Choroid plexus epithelial cell (primary cell): Measurements from ENCODE around the gene LRRC23.

Experiments used
- DNase-seq: peaks from one replicate; pipeline ENCODE4 v3.0.0-alpha.2; 2010; ENCODE audit warnings: low read depth
- H3K4me3 ChIP-seq: 2 replicates; pipeline ENCODE4 v1.5.1; 2011; ENCODE audit warnings: low read depth, mild to moderate bottlenecking, control low read depth, low read length, moderate library complexity
- TF ChIP-seq, protein P1 (sequence below): conservative IDR thresholded peaks from 2 replicates; pipeline ENCODE4 v1.5.1; 2011; ENCODE audit warnings: low read depth, mild to moderate bottlenecking, control low read depth, inconsistent platforms, low read length, moderate library complexity

Gene LRRC23

DNA sequence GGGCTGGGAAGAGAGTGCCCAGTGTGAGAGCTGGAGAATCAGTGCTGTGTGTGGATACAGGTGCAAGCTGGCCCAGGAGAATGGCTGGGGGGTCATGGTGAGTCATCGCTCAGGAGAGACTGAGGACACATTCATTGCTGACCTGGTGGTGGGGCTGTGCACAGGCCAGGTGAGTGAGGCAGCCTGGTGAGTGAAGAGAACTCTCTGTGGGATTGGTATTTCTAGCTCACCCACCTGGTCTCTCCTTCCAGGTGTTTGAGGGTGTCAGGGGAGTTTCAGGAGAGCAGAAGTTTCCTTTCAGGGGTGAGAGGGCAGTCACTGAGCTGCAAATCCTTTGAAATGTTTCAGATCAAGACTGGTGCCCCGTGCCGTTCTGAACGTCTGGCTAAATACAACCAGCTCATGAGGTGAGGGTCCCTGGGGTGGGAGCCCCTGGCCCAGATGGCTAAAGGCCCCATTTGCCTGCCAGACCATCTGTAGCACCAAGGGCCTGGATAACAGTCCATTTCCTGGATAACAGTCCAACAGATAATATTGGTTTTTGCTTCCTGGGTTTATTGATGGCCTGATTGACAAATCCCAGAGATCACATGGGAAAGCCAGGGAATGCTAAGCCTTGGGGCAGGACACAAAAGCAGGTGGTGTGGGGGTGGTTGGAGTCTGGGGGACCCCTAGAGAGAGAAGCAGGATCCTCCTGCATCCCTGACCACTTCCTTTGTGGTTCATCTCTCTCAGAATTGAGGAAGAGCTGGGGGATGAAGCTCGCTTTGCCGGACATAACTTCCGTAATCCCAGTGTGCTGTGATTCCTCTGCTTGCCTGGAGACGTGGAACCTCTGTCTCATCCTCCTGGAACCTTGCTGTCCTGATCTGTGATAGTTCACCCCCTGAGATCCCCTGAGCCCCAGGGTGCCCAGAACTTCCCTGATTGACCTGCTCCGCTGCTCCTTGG, 17.6 kb downstream of the LRRC23 start:
- TF ChIP-seq, protein P1, sequence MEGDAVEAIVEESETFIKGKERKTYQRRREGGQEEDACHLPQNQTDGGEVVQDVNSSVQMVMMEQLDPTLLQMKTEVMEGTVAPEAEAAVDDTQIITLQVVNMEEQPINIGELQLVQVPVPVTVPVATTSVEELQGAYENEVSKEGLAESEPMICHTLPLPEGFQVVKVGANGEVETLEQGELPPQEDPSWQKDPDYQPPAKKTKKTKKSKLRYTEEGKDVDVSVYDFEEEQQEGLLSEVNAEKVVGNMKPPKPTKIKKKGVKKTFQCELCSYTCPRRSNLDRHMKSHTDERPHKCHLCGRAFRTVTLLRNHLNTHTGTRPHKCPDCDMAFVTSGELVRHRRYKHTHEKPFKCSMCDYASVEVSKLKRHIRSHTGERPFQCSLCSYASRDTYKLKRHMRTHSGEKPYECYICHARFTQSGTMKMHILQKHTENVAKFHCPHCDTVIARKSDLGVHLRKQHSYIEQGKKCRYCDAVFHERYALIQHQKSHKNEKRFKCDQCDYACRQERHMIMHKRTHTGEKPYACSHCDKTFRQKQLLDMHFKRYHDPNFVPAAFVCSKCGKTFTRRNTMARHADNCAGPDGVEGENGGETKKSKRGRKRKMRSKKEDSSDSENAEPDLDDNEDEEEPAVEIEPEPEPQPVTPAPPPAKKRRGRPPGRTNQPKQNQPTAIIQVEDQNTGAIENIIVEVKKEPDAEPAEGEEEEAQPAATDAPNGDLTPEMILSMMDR = no peak
- no peak for DNase-seq
- no peak overlapping the region for H3K4me3 ChIP-seq

DNA sequence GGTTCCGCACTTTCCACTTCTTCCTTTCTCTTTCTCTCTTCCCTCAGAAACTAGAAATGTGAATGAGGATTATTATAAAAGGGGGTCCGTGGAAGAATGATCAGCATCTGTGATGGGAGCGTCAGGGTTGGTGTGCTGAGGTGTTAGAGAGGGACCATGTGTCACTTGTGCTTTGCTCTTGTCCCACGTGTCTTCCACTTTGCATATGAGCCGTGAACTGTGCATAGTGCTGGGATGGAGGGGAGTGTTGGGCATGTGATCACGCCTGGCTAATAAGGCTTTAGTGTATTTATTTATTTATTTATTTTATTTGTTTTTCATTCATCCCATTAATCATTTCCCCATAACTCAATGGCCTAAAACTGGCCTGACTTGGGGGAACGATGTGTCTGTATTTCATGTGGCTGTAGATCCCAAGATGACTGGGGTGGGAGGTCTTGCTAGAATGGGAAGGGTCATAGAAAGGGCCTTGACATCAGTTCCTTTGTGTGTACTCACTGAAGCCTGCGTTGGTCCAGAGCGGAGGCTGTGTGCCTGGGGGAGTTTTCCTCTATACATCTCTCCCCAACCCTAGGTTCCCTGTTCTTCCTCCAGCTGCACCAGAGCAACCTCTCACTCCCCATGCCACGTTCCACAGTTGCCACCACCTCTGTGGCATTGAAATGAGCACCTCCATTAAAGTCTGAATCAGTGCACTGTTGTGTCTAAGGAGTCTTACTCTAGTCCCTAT, 18.5 kb downstream of the LRRC23 start:
- DNase-seq = no peak
- H3K4me3 ChIP-seq = no peak overlapping the region
- TF ChIP-seq, protein P1 = no peak

DNA sequence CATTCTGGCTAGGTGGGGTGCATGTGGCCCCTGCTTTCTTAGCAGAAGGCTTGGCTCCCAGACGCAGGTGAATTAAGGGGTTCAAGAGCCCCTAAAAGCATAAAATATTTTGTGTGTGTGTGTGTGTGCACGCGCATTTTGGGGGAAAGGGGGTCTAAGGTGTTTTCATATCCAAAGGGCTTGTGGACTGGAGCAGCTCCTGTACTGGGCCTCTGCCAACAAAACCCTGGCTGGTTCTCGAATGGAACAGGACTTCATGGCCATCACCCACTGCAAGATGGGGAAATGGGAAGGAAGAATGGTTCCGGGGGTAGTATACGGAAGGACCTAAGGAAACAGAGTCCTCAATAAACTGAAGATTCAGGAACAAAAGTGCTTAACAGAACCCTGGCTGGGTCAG, 19.2 kb downstream of the LRRC23 start:
- no peak overlapping the region for H3K4me3 ChIP-seq
- DNase-seq = no peak
- TF ChIP-seq, protein P1 = no peak

DNA sequence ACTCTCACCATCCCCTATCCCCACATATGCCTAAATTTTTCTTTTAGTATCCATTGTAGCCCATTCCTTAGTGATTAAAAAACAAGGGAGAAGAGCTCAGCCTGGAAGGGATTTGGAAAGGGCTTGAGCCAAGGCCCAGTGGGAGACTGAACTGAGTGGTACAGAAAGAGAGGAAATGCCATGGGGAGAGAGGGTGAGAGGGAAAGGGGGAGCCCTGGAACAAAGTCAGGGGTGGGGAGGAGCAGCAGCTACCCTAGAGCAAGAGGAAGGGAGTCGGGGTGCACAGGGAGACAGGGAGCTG, 20.6 kb downstream of the LRRC23 start:
- DNase-seq = peak; percentile 44
- no peak overlapping the region for H3K4me3 ChIP-seq
- TF ChIP-seq, protein P1 = no peak

DNA sequence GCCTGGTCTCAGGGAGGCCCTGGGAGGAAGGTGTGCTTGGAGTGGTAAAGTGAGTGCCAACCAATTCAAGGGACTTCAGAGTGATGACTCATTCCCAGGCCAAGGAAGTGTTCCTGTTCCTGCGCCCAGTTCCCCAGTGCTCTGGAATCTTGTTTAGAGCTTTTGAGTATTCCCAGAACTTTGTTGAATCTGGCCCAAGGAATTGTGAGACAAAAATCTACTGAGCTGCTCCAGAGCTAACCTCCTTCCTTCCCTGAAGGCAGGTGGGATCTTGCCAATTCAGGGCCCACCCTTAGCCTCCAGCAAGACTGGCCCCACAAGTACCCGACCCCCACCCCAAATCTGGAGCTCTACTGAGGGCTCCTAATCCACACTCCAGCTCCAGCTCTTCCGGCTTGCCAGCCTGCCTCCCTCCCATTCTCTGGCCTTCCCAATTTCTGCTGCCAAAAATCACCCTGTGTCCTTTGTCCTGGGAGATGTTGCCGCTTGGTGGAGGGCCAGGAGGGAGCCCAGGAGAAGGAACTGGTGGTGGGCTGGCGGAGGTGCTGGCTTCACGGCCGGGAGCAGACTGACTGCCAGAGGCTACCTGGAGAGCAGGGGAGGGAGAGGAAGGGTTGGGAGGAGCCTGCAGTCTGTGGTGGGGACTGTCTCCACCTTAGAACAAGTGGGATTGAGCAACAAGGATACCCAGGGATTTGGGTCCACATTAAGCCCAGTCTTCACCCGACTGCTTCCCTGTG, 21.1 kb downstream of the LRRC23 start:
- peak; percentile 63 for DNase-seq
- peak overlapping the region; percentile 42 for H3K4me3 ChIP-seq
- TF ChIP-seq, protein P1 = no peak

DNA sequence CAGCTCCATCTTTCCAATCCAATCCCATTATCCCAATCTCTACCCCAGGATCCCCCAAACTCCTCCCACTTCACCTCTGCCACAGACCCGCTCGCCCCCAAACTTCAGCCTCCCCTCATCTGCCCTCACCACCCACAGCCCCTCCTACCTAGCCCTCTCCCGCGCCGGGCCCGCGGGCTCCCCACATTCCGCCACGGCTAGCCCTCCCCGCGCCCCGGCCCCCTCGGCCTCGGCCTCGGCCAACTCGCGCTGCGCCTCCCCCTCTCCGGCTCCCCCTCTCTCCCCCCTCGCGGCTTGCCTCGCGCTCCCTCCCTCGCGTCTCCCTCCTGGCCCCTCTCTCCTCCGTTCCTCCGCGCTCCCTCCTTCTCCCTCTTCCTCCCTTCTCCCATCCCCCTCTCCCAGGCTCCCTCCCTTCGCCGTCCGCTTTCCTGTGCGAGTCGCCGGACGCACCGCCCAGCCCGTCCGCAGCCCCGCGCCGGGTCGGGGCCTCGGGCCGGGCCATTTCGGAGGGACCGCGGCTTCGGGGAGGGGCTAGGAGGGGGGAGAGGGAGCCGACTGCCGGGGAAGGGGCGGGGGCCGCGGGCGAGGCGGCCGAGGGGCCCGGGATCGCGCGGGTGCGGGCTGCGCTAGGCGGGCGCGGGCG, 22.9 kb downstream of the LRRC23 start, which contains the start of gene ATN1:
Gene ATN1 (plus strand): TSS at position 581 of the 643 bp plus-strand sequence. CDS start 6,043 bp downstream, outside the sequence.
- H3K4me3 ChIP-seq = peak within 1 kb of the TSS; percentile 79
- peak; percentile 82 for DNase-seq
- TF ChIP-seq, protein P1 = no peak
